ENCODE data around the gene EPHA4.

EPHA4 gene

DNA sequence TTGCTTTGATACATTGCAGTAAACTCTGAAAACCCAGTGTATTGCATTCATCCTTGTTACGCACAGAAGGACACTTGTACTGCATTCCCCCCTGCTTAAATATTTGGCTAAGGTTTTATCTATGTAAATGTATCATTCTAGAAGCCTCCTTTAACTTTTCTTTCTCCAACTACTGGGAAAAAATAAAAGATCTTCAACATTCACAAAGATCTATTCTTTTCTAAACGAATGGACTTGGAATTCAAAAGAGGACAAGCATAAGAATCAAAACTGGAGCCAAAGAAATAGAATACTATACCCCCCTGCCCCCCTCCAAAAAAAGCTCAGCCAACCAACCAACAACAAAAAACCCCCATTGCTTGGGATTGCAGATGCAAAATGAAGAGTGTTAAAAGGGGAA is 136.9 kb downstream of the EPHA4 start:
- DNase-seq = no peak

DNA sequence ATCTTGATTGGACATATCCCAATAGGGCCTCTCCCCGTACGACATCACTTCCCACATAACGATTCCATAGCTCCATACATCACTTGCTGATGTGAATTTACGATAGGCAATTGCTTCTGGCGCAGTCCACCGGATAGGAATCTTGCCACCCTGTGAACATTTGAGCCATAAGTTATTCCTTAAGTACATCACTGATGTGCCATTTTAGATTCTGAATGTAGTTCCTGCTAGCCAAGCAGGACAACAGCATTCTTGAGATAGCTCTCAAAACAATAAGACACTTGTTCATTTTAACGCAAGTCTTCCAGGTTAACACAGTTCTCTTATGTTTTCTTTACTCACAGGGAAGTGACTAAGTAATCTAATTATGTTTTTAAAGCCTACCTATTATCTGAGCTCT is 138.0 kb downstream of the EPHA4 start:
- no peak for DNase-seq

DNA sequence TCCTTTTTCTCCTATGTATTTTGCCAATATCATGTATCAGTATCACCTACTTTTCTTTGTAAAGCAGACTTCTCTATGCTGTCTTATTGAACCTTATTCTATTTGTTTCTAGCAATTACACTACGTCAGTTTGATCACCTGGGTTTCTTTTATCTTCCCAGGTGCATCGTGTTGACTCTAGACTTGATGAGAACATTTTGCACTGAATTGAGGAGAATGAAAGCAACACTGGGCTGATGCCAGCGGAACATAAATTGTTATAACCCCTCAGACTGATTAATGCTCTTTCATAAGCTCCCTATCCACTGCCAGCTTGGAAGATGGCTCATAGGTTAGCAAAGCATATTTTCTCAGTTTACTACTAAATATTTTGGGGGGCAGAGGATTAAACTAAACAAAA is 140.6 kb downstream of the EPHA4 start:
- DNase-seq = no peak

DNA sequence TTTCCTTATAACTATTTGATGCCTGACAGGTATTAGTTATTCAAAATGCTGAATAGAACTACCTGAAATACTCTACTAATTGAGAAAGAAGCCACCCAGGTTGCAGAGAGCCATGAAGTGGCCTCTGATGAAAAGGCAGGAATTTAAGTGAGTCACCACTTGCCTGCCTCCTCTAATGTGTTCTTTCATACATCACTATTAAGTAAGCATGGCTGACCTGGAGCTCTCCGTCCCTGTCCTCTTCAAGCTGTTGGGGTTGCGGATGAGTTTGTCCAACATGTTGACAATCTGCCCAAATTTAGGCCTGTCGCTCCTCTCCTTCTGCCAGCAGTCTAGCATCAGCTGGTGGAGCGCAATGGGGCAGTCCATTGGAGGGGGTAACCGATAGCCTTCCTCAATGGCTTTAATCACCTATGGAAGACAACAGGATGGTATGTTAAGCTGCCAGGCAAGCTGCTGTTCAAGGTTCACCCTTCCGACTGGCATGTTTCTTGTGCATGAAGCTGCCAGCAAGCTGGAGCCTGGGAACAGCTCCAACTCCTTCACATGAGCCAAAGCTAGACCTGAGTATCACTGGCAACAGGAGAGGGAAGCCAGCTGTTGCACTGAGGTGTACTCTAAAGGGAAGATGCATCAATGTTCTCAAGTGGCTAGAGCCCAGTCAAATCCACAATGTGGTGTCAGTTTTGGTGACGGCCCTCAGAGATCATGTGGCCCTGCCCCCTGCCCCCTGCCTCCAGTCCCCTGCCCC is 142.2 kb downstream of the EPHA4 start:
- no peak for DNase-seq

DNA sequence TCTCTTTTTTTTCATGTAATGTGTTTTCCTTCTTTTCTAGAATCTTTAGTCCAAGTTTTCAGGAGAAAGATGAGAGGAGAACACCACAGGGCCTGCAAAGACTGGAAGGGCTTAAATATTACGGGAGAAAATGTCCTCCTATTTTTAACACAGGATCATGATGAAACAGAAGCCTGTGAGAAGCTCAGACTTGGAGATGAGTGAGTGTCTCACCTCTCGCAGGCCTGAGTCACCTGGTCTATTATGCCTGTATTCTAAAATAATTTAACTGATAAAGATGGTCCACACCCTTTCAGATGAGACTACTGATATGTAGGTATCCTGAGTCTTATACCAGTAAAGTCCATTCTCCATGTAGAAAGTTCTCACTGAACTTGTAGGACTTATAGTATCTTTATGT is 143.2 kb downstream of the EPHA4 start:
- no peak for DNase-seq

DNA sequence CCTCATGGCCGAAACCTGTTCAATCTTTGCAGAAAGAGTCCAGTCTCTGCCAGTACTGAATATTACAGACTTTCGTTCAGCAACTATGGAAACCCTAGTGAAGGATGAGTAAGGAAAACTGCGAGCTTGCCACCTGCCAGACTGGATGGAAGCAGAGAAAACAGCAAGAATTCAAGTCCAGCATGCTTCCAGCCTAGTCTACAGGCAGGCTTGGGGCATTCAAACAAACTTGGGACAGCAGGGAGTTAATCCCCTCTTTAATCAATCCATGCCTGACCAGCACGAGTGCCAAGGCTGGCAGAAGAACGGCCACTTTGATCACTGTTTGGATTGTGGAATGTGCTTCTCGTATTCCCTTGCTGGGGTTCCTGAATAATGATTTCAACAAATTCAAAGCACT is 145.2 kb downstream of the EPHA4 start:
- DNase-seq = no peak

DNA sequence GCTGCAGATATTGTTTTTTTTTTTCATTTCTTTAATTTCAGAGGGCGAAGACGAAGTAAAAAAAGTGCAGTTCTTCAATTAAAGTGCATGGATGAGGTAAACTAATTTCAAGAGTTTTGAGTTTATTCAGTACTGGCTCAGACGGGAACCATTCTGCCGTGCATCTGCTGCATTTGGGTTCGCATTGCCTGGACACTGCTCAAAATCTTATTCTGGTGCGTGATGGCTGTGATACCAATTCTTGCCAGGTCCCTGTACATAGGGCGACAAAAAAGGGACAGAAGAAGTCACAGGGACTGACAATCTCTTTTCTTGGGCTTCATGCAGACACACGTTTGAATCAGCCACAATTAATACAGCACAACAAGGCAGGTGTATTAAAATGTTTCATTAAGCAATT is 146.2 kb downstream of the EPHA4 start:
- DNase-seq = no peak

DNA sequence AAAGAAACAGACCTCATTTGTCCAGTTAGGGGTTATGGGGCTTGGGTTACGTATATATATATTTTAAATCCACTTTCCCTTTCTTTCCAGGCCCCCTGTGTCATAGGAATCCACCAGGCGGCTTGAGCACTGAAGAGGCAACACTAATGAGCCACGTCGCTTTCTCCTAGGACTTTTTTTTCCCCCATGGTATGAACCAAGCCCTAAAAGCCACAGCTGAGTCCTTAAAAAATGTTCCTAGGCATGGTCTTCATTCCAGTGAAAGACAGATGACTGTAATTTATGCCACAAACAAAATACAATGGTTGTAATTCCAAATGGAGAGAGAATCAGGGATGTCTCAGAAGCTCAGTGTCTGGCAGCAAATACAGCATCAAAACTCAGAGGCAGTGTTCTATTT is 146.8 kb downstream of the EPHA4 start:
- no peak for DNase-seq

DNA sequence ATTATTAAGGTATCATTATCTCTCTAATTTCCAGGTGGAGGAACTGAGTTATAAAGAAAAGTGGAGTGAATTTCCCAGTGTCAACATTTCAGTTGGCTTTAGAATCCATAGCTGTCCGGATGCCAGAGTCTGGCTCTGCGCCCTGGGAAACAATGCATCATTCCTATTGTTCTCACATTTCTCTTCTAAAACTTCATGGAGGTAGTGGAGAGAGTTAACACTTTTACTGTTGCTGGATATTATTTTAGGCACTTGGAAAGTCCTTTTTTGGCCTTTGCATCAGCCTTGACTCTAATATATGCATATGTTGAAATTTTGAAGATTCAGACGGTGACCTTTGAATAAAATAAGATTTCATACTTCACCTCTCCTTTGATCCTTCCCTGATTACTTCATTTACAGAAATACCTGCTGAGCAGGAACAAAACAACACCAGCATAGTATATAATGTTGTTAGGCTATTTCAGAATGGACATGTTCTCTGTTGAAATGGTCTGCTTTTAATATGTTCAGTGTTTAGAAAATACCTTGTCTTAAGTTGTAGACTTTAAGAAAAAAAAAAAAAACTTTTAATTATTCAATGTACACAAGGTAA is 148.8 kb downstream of the EPHA4 start:
- no peak for DNase-seq

DNA sequence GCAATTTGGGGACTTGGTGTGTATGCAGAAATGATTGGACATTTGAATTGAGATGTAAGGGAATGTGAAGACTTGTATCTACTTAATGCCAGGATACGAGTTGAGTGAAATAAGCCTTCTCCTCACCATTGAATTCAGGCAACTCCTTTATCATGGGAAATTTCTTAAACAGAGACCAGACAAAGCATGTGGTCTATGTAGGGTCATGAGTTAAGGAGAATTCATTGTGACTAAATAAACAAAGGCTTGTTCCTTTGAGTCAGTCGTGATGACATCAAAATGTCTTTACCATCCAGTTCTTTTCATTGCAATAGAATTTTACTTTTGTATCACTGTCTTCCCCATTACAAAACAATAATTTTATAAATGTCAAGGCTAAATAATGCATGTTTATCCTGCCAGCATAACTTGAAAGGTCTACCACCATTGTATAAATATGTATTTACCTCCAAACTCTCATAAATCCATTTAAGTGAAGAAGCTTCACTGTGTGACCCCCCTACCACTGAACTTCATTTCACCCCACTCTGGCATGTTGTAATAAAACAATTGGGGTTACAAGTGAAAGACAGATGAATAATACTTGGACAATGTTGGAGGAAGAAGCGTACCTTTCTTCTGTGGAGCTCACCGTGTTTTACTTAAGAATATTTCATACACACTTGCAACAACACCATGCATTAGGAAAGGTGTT is 149.4 kb downstream of the EPHA4 start:
- DNase-seq = no peak

DNA sequence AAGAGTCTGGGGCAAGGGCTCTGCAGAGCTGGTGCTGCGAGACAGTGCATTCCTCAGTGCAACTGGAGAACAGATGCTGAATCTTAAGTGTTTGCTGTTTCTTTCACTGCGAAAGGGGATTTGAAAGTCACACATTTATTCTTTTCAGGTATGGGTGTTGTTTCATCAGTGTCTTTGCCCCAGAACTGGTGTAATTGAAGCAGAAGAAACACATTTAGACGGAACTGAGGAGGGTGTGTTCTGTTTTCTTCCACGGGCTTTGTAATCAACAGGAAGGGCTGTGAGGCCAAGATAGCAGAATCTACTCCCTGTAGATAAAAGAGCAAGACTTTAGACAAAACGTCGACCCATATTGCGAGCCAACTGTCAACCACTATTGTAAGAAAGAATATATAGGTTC is 151.9 kb downstream of the EPHA4 start:
- no peak for DNase-seq

DNA sequence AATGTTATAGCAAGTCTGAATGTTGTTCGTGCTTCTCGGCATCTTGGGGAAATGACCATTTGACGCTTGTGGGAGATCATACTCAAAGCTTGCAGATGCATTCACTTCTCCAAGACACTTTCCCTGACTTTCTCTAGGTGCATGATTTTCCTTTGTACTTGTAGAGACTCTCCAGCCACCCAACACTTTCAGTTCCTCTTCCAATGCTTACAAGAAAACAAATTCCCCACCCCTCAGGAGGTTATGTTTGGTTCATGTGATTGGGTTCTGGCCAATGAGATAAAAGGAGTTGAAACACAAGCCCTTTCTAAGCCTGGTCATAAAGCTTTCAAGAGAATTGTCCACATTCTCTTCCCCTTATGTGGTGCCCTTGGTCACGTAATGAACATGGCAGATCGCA is 156.3 kb downstream of the EPHA4 start:
- no peak for DNase-seq

DNA sequence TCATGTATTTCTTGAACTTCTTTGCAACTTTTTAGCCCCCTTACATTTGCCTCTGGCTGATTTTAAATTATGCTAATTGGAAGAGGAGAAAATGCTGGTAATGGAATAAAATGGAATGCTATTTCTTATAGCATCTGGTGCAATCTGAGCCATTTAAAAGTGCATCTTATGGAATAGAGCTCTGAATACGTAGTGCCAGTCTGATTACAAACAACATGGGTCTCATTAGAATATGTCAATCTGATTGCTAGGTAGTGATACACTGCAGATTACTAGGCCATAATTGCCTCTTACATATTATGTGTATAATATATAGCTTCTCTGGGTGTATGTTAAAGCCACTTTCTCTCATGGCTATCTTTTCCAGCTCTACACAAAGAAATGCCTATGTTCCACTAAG is 159.1 kb downstream of the EPHA4 start:
- DNase-seq = no peak

DNA sequence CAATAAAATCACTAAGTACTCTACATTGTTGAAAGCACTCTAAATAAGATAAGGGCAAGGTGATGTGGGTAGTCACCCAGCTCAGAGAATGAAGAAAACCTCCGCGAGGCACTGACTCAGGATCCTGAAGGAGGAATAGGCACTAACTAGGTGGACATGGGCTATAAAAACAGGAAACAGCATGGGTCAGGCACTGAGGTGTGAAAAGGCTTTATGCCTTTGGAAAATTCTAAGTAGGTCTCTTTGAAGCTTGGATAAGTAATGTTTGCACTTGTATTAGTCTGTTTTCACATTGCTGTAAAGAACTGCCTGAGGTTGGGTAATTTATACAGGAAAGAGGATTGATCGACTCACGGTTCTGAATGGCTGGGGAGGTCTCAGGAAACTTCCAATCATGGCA is 161.6 kb downstream of the EPHA4 start:
- DNase-seq = no peak

DNA sequence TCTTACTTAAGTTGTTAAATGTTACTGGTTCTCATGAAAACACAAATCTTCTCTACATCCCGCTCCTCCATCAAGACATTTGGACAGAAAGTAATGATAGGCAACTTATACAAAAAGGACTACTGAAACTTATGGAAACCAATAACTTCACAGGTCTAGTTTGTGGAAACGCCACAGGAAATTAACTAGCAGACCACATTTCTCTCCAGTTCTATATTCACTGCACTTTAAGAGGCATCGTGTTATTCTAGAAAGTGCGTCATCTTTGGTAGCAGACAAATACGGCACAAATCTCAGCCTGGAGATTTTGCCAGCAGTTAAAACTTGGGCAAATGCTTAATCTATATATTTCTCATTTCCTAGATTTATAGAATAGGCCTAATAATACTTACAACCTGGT is 164.3 kb downstream of the EPHA4 start:
- no peak for DNase-seq

DNA sequence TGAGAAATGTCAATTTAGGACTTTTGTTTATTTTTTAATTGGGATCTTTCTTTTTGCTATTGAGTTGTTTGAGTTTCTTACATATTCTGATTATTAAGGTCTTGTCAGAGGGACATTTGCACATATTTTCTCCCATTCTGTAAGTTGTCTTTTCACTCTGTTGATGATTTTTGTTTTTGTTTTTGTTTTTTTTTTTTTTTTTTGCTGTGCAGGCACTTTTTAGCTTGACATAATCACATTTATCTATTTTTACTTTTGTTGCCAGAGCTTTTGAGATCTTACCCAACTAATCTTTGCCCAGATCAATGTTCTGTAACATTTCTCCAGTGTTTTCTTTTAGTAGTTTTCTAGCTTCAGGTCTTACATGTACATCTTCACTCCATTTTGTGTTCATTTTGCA is 166.6 kb downstream of the EPHA4 start:
- DNase-seq = no peak

DNA sequence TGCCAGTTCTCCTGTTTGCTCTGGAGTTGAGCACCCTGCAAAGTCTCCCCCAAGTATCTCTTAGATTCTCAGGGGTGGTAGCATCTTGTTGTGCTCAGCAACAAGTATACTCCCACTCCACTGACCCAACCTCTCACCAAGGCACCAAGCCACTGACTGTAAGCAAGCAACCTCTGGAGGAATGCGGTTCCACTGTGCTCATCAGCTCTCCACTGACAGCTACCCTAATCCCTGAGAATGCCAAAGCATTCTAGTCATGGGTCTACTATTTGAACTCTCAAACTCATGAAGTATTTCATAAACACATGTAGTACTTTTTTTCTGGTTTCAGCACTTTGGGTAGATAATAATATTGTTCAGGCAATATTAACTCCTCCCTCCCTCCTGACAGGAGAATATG is 170.0 kb downstream of the EPHA4 start:
- DNase-seq = no peak

DNA sequence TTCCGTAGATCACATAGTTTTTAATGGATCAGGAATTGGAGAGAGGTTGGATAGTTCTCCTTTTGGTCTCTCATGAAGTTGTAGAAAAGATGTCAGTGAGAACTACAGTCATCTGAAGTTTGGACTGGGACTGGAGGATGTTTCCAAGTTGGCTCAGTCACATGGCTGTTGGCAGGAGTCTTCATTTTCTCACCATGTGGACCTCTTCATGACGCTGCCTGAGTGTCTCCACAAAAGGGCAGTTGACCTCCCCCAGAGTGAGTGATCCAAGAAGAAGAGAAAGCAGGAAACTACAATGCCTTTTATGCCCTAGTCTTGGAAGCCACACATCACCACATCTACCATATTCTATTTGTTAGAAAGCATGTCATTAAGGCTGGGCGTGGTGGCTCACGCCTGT is 171.7 kb downstream of the EPHA4 start:
- no peak for DNase-seq

DNA sequence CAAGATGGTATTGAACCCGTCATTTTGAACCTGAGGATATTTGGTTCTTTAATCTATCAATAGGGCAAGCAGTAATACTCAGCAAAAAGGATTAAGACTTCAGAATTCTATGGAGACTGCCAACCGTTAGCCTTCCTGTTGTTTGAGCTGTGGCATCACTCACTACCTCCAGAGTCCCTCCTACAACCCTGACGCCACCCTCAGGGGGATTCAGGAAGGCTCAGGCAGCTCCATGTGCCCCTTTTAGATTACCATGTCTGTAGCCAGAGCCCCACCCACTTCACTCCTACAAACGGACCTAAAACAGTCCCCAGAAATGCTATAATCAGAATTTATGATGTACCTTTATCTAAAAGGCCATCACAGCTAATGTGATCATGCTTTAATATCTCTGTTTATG is 172.9 kb downstream of the EPHA4 start:
- no peak for DNase-seq

DNA sequence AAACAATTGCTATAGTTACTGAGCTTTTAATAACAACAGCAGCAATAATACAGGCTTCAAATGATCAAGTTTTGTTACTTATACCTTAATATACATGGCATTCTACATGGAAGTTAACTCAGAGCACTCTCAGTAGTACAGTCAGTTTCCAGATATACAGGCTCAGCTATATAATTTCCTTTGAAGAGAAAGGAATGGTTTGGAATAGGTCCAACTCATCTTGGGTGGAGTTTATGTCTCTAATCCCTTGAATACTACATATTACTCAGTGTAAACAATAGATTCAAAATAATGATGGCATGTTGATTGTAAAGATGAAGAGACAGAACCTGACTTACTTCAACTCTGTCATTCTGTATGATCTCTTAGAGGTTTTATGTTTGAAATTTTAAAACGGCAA is 174.9 kb downstream of the EPHA4 start:
- no peak for DNase-seq

DNA sequence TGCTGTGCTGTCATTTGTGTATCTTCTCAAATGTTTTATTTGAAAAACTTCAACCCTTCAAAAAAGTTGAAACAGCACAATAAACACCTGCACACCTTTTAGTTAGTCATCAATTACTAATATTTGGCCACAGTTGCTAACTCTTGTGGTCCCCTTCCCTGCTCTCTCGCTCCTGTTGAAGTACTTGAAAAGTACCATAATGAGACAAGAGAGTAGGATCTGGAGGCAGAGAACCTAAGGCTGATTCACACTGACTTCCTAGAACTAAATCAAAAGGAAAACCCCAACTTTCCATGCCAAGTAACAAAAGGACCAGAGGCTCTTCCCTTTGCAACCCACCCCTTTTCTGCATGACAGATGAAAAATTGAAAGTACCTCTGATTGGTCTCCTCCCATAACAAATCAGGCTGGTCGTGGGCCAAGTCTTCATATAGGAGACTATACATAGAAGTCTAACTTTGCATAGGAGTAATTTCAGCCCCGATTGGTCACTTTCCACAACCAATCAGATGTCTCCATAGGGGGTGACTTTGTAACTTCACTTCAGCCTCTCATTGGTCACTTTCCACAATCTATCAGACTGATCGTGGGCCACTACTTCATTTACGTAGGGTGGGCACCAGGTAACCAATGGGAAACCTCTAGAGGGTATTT is 179.7 kb downstream of the EPHA4 start:
- no peak for DNase-seq

DNA sequence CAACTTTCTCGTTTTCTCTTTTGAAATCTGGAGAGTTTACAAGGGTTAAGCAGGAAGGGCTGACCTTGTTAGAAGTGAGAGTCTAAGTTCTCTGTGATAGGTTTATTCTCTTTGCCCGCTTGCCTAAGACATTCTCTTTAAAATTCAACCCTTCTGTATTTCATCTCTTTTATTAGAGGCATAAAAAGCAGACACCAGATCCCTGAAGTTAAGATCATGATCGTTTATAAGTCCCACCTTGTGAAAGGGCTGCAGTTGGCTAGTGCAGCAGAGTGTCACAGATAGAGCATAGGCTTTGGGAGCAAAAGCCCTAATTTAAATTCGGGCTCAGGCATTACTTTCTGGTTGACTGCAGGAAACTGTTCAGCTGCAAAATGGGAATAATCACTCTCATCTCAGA is 181.2 kb downstream of the EPHA4 start:
- DNase-seq = no peak

DNA sequence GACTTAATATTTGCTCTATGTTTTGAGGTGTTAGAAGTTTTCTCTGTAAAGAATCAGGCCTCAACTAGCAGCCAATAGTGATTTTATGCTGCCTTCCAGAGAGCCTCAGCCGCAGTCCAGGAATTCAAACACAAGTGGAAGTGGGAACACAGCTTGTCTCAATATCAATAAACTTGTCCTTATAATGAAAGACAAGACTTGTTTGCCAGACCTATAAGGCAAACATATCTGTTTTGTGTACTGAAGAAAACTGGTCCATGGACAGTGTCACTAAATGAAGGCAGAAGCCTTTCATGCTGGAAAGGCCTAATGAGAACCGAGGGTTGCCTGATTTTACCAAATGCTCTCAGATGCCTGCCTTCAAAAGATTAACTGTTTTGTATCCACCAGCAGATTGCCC is 182.2 kb downstream of the EPHA4 start:
- no peak for DNase-seq

DNA sequence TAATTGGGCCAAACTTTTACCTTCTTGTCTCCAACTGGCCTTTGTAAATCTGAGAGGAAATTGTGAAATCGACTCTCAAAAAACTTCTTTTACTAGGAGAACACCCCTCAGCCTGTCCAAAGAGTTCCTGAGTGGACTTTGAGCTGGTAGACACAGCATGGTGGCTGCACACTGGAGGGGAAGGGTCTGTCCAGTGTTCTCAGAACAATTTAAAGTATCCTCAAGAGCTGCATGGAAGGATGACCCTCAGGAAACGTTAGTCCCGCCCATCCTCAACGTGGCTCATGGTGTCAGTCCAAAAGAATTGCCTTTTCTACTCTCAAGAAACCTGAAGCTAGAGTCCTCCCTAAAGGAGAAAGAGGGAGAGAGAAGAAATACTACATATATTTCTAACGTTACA is 182.7 kb downstream of the EPHA4 start:
- no peak for DNase-seq

Data from effector CD8-positive, alpha-beta T cell (primary cell).